ENCODE data around the gene PRPF8. TPM values are rescaled to one million over a fixed set of nuclear protein-coding genes. Genes with fewer than 3 reads are reported as not detected.
A peak's percentile ranks its signal among the peaks of the same experiment; 100 is the strongest.

The PRPF8 gene
- total and polyA plus RNA-seq, 10 of the 15 experiments (the other 5 are each of a cell fraction or from before 2014, with no cell fraction given) = 77.2 to 337 (median 162) TPM

GRCh38 chr17:1606352-1606985 is 78.2 kb downstream of the PRPF8 start (continued):
- TF ChIP-seq EP300 (IDR thresholded peaks at IDR 0.05; ENCODE audit: borderline replicate concordance in 1 of 2, control insufficient read depth in 1 of 2, low read depth in 2 of 2, low read length in 2 of 2) = peak in 1 of 2 experiments; percentile 17; a peak in 1 of 4 replicates
- TF ChIP-seq ZBTB33 (IDR thresholded peaks at IDR 0.05) = peak; percentile 80
- no peak for TF ChIP-seq SIX5 (IDR thresholded peaks at IDR 0.05; ENCODE audit: low read depth, low read length, severe bottlenecking)
- no peak for TF ChIP-seq RCOR1 (conservative IDR thresholded peaks at IDR 0.05; ENCODE audit: low read depth, low read length)
- peak; percentile 64 for TF ChIP-seq RELB (IDR thresholded peaks at IDR 0.05; ENCODE audit: low read depth)
- no peak; the same call in 1 of the 2 replicates for TF ChIP-seq MAX (IDR thresholded peaks at IDR 0.05; ENCODE audit: low read depth, low read length)
- peak; percentile 72; the same call in 1 of the 2 replicates for TF ChIP-seq TCF3 (IDR thresholded peaks at IDR 0.05; ENCODE audit: borderline replicate concordance, insufficient read depth, low read depth, low read length)
- TF ChIP-seq NR2C1 (IDR thresholded peaks at IDR 0.05) = peak; percentile 48; the same call in 1 of the 2 replicates
- TF ChIP-seq SPI1 (IDR thresholded peaks at IDR 0.05; ENCODE audit: borderline replicate concordance, insufficient read depth, low read depth, low read length) = no peak
- peak; percentile 28; the same call in 1 of the 2 replicates for TF ChIP-seq BACH1 (IDR thresholded peaks at IDR 0.05; ENCODE audit: borderline replicate concordance)
- TF ChIP-seq PML (IDR thresholded peaks at IDR 0.05; ENCODE audit: low read length) = no peak
- no peak for TF ChIP-seq NR2C2 (IDR thresholded peaks at IDR 0.05; ENCODE audit: borderline replicate concordance, control insufficient read depth, insufficient read length, low read depth)
- peak; percentile 61 for TF ChIP-seq IKZF1 (conservative IDR thresholded peaks at IDR 0.05)
- TF ChIP-seq SMARCA5 (IDR thresholded peaks at IDR 0.05) = peak; percentile 41; the same call in 1 of the 2 replicates
- no peak for TF ChIP-seq ZBTB11 (CRISPR knock-in tag; IDR thresholded peaks at IDR 0.05)
- TF ChIP-seq PKNOX1 (IDR thresholded peaks at IDR 0.05) = no peak
- TF ChIP-seq NR2F1 (conservative IDR thresholded peaks at IDR 0.05) = peak; percentile 96
- TF ChIP-seq RUNX3 (IDR thresholded peaks at IDR 0.05; ENCODE audit: low read length) = peak; percentile 56
- TF ChIP-seq CREM (IDR thresholded peaks at IDR 0.05; ENCODE audit: low read depth) = 0 out of 2 replicates have a peak, but pooled peaks have one; percentile 13
- peak; percentile 61; the same call in 1 of the 2 replicates for TF ChIP-seq YY1 (IDR thresholded peaks at IDR 0.05; ENCODE audit: low read depth, low read length)
- peak; percentile 56 for TF ChIP-seq EED (IDR thresholded peaks at IDR 0.05; ENCODE audit: low read depth)
- no peak for TF ChIP-seq SREBF2 (IDR thresholded peaks at IDR 0.05; ENCODE audit: low read length)
